GM12892 (cell line): Measurements from ENCODE around the gene CGREF1.

ENCODE experiments used
- DNase-seq: peaks from one replicate; pipeline ENCODE4 v3.0.0; 2011; ENCODE audit not compliant: insufficient read length
- FAIRE-seq: peaks from 2 replicates; lab custom pipeline; 2011; peaks lifted over from hg19 to GRCh38; lab: Jason Lieb, UNC
- POLR2A ChIP-seq: IDR thresholded peaks from 2 replicates; pipeline ENCODE4 v1.6.1; 2011; ENCODE audit warnings: low read depth, low read length, control low read depth
- POLR2AphosphoS5 ChIP-seq: IDR thresholded peaks from 2 replicates; pipeline ENCODE4 v1.6.1; 2011; ENCODE audit warnings: low read depth, low read length, control low read depth
- TAF1 ChIP-seq: IDR thresholded peaks from 2 replicates; pipeline ENCODE4 v1.6.1; 2011; ENCODE audit warnings: low read depth, mild to moderate bottlenecking, control low read depth, low read length, borderline replicate concordance

Gene CGREF1

GRCh38 chr2:27074738-27075565, 44.0 kb downstream of the CGREF1 start:
- FAIRE-seq (peak; percentile 56), DNase-seq (peak; percentile 41)
- TF ChIP-seq POLR2A: no peak
- TF ChIP-seq POLR2AphosphoS5: no peak
- TF ChIP-seq TAF1: no peak

DNA sequence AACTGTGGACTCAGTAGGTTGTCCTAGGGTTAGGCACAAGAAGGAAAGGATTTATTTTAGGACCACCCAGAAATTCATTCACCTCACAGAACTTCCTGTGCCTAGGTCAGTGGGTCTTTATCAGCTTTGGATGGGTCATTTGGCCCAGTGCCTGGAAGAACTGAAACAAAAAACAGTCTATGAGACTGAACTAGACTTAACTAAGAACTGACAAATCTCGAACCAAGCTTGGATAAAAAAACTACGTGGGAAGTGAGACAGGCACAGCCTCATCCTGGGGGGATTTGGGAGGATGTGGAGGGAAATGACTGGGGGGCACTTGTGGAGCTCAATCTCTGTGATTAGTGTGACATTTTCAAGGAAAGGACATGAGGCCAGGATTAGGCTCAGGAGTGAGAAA, 45.1 kb downstream of the CGREF1 start:
- TF ChIP-seq TAF1: no peak
- no peak for TF ChIP-seq POLR2AphosphoS5
- TF ChIP-seq POLR2A: no peak
- DNase-seq (no peak), FAIRE-seq (no peak)

- no peak for FAIRE-seq
- TF ChIP-seq POLR2A (no peak), TAF1 (no peak), POLR2AphosphoS5 (no peak)
These were observed 46.0 kb downstream of the CGREF1 start for GRCh38 chr2:27072920-27073319.

DNA sequence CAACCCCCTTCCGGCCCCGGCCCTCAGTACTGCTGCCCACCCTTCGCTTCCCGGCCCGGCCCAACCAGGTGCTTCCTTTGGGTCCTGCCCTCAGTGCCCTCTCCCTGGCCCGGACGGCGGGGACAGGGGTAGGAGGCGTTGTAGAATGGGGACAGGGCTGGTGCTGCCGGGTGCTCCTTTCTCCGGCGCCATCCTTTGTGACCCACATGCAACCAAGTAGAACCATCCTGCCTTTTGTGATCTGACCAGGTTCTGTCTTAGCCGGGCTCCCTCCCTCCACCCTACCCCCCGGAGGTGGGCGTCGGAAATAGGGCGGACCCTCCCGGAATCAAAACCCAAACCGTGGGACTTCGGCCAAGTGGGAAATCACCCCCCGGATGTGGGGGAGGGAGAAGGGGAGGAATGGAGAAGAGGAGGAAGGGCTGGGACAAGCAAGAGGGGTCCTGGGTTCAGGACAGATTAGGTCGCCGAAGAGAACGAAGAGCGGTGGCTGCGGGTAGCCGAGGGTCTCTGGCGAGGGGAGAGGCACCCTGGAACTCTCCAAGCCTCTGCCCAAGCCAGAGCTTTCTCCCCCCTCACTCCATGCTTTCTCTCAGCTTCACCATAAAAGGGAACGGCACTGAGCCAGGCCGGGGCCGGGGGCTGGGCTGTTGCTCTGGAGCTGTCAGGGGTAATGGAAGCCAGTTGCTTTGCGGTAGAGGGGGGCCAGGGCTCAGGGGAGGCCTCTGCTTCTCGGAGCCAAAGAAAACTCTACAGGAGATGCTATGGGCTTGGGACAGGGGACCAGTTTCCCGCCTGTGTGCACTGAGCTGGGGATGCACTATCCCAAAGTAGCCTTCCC, 46.7 kb downstream of the CGREF1 start:
- DNase-seq (no peak), FAIRE-seq (peak; percentile 17)
- TF ChIP-seq TAF1: no peak
- TF ChIP-seq POLR2AphosphoS5: no peak
- no peak for TF ChIP-seq POLR2A

More at GRCh38 chr2:27072920-27073319, 46.0 kb downstream of the CGREF1 start:
- DNase-seq: no peak

DNA sequence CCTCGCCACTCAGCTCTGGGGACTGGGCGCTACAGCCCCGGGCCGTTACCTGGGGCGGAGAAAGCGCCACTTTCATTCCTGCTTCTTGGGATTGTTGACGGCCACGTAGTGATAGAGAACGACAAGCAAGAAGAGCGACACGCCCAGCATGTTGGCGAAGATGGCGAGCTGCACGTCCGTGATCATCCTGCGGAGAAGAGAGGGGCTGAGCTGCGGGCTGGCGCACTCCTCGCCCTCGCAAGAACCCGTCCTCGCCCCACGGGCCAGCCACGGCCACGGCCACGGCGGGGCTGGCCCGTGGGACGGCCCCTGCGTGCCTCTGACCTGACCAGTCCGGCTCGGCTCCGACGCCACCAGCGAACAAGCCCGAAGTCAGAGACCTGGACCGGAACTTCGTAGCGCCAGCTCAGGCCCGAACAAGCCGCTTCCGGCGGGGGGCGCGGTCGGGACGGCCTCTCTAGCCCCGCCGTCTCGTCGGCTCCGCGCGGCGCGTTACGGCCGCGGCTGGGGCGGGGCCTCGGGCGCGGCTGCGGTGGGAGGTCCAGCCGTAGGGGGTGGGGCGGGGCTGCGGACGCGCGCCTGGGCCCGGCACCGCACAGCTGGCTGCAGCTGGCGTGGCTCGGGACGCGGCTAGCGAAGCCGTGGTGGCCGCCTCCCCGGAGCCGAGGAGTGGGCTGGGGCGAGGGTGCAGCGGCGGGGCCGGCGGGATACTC, 47.5 kb downstream of the CGREF1 start, which contains the start of gene OST4:
Gene OST4, minus strand, starts transcription at position 378 of the 713 bp plus-strand sequence.
- DNase-seq: peak; percentile 98
- TF ChIP-seq TAF1: 0 out of 2 replicates have a peak, but pooled peaks have one; percentile 34
- peak; percentile 94 for TF ChIP-seq POLR2A
- TF ChIP-seq POLR2AphosphoS5: peak; percentile 87
- FAIRE-seq: peak; percentile 96

DNA sequence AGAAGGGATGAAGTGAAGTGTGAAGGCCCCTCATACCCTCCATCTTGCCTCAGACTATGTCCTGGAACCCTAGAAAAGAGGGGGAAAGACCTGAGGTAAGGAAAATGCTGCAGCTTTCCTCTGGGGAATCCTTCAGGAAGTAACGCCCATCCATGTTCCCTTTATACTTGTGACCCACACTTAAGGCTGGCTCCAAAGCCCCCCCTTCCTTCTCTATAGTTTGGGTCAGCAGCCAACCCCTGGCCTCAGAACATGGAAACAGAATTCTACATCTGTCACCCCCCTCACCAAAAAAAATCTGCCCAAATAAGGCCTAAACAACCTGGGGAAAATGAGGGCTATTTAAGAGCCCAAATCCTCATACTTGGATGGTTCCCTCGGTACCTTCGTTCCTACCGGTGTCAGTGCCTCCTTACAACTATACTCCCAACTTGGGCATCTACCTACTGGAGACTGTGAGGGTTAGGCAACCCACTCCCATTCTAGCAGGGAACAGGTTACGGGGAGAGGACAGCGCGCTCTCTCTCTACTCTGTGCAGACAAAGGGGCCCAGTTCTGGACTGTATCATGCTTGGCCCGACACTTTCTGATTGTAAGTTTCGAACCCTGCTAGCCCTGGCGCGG, 48.2 kb downstream of the CGREF1 start:
- TF ChIP-seq POLR2A (no peak), TAF1 (no peak), POLR2AphosphoS5 (no peak)
- FAIRE-seq (no peak), DNase-seq (no peak)

- FAIRE-seq (no peak), DNase-seq (no peak)
- TF ChIP-seq POLR2A: no peak
- TF ChIP-seq TAF1: no peak
- TF ChIP-seq POLR2AphosphoS5: no peak
These were observed 48.8 kb downstream of the CGREF1 start for GRCh38 chr2:27069961-27070618.

DNA sequence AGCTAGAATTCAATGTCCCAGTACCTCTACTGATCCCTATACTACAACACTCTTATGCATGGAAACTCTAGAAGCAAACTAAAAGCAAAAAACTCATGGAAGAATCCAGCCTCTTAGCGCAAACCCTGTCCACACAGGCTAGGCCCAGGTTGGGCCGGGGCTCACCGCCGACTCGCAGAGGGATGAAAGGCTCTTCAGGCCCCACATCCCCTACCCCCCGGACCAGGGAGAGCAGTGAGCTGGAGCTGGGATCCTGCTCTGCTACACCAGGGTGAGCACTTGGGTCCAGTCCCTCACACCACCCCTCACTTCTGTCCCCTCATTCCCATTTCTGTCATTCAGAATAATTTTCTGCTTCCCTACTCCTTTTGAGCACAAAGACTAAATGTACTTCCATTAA, 49.5 kb downstream of the CGREF1 start:
- TF ChIP-seq POLR2A (no peak), POLR2AphosphoS5 (no peak), TAF1 (no peak)

GRCh38 chr2:27067385-27067784, 51.5 kb downstream of the CGREF1 start:
- TF ChIP-seq POLR2A (no peak), POLR2AphosphoS5 (no peak), TAF1 (no peak)
- DNase-seq (no peak), FAIRE-seq (no peak)

More for the DNA sequence above, 49.5 kb downstream of the CGREF1 start:
- FAIRE-seq (no peak), DNase-seq (no peak)

GRCh38 chr2:27065128-27065527, 53.8 kb downstream of the CGREF1 start:
- FAIRE-seq (no peak), DNase-seq (no peak)
- no peak for TF ChIP-seq TAF1
- no peak for TF ChIP-seq POLR2A
- no peak for TF ChIP-seq POLR2AphosphoS5
